Fibroblast of lung (primary cell): Measurements from ENCODE around the gene FANCE. TPM values are rescaled to one million over a fixed set of nuclear protein-coding genes. Genes with fewer than 3 reads are reported as not detected.

Experiments used
- DNase-seq, 2 donors: peaks; one replicate each; pipeline versions ENCODE4 v3.0.0 to v3.0.0-alpha.2; 2010; ENCODE audit warnings: low read depth in 2 of 2
- H2AFZ ChIP-seq: 2 replicates; pipeline ENCODE4 v1.5.1; 2012; ENCODE audit warnings: low read length, control low read depth, inconsistent platforms
- H3K27ac ChIP-seq: 2 replicates; pipeline ENCODE4 v1.5.1; 2011; ENCODE audit warnings: low read length, control low read depth; ENCODE audit not compliant: insufficient read depth
- H3K27me3 ChIP-seq: 2 replicates; pipeline ENCODE4 v1.5.1; 2011; ENCODE audit warnings: mild to moderate bottlenecking, low read length; ENCODE audit not compliant: control insufficient read depth, insufficient read depth
- H3K36me3 ChIP-seq: 2 replicates; pipeline ENCODE4 v1.5.1; 2011; ENCODE audit warnings: low read length; ENCODE audit not compliant: control insufficient read depth, insufficient read depth
- H3K4me1 ChIP-seq: 2 replicates; pipeline ENCODE4 v1.5.1; 2011; ENCODE audit warnings: low read length; ENCODE audit not compliant: control insufficient read depth, insufficient read depth; ENCODE audit errors: extremely low read depth
- H3K4me2 ChIP-seq: 2 replicates; pipeline ENCODE4 v1.5.1; 2011; ENCODE audit warnings: low read length, control low read depth; ENCODE audit not compliant: insufficient read depth; ENCODE audit errors: extremely low read depth
- H3K4me3 ChIP-seq, 4 experiments: fragments of 200-600 bp in 1 of 4; sonication (generic) in 1 of 4; replicated peaks in 1 of 4; 2 replicates each; pipeline ENCODE4 v1.5.1; 2011 to 2016; ENCODE audit warnings: low read length in 4 of 4, low read depth in 3 of 4, mild to moderate bottlenecking in 3 of 4, control low read depth in 2 of 4, inconsistent platforms in 1 of 4, mixed read lengths in 1 of 4; ENCODE audit not compliant: insufficient read depth in 1 of 4; ENCODE audit errors: control extremely low read depth in 1 of 4
- H3K79me2 ChIP-seq: 2 replicates; pipeline ENCODE4 v1.5.1; 2012; ENCODE audit warnings: mild to moderate bottlenecking, low read length, inconsistent platforms; ENCODE audit not compliant: control insufficient read depth, insufficient read depth
- H3K9ac ChIP-seq: 2 replicates; pipeline ENCODE4 v1.5.1; 2011; ENCODE audit warnings: mild to moderate bottlenecking, low read length, control low read depth; ENCODE audit not compliant: insufficient read depth
- H3K9me3 ChIP-seq: 2 replicates; pipeline ENCODE4 v1.5.1; 2012; ENCODE audit warnings: low read depth, low read length; ENCODE audit not compliant: control insufficient read depth, insufficient read depth
- H4K20me1 ChIP-seq: 2 replicates; pipeline ENCODE4 v1.5.1; 2011; ENCODE audit warnings: low read length; ENCODE audit not compliant: control insufficient read depth, insufficient read depth; ENCODE audit errors: extremely low read depth
- EZH2 ChIP-seq: IDR thresholded peaks from 2 replicates; pipeline ENCODE4 v1.5.1; 2012; ENCODE audit warnings: low read length, control low read depth, mild to moderate bottlenecking; ENCODE audit errors: missing control alignments
- polyA plus RNA-seq, 2 donors: library from polyadenylated mRNA; depleted of rRNA in 1 of 2; stranded (reverse) in 1 of 2; unstranded in 1 of 2; fragments of >200 nt; gene quantifications; 2 replicates each; pipeline ENCODE4 v1.2.1, GENCODE V29; 2011 to 2012; ENCODE audit warnings: missing spikeins in 1 of 2
- total RNA-seq: library from RNA; depleted of rRNA; stranded (reverse); fragments of >200 nt; gene quantifications from 2 replicates; pipeline ENCODE4 v1.2.1, GENCODE V29; 2014
- TF ChIP-seq, protein P1 (sequence below), 2 donors: IDR thresholded peaks in 1 of 2; conservative IDR thresholded peaks in 1 of 2; 1 replicate in 1 of 2; 2 replicates in 1 of 2; pipeline ENCODE4 v1.5.1; 2011 to 2012; ENCODE audit warnings: low read length in 2 of 2, control low read depth in 1 of 2, inconsistent platforms in 1 of 2, low read depth in 1 of 2, mild to moderate bottlenecking in 1 of 2

The FANCE gene
- total and polyA plus RNA-seq, 2 donors (not counting 1 experiment from before 2014, with no cell fraction given), result 3.2 to 10.7 TPM

DNA sequence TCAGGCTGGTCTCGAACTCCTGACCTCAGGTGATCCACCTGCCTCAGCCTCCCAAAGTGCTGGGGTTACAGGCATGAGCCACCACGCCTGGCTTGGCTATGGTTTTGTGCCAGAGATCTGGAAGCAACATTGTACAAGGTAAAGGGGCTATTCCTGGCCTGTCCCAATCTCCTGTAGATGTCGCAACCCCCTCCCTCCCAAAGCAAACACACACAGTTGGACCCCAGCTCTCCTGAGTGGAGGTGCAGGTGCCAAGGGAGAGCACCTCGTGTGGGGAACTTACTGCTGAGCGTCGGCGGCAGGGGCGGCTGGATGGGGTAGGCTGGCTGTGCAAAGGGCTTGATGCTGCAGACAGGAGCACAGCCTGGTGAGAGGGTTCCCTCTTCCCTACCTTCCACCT is 24.9 kb downstream of the FANCE start:
- Histone ChIP-seq H3K4me3 (no peak overlapping the region), H3K79me2 (no peaks in the 10 kb centered on the region), H3K9me3 (no peaks in the 10 kb centered on the region), H2AFZ (no peak overlapping the region), H3K36me3 (peaks cover 28% of the 10 kb centered on the region), H3K27me3 (no peaks in the 10 kb centered on the region), H3K4me2 (no peak overlapping the region), H3K4me1 (peaks cover 3% of the 10 kb centered on the region), H3K9ac (no peak overlapping the region), H3K27ac (no peak overlapping the region), H4K20me1 (no peaks in the 10 kb centered on the region)
- TF ChIP-seq, protein P1, sequence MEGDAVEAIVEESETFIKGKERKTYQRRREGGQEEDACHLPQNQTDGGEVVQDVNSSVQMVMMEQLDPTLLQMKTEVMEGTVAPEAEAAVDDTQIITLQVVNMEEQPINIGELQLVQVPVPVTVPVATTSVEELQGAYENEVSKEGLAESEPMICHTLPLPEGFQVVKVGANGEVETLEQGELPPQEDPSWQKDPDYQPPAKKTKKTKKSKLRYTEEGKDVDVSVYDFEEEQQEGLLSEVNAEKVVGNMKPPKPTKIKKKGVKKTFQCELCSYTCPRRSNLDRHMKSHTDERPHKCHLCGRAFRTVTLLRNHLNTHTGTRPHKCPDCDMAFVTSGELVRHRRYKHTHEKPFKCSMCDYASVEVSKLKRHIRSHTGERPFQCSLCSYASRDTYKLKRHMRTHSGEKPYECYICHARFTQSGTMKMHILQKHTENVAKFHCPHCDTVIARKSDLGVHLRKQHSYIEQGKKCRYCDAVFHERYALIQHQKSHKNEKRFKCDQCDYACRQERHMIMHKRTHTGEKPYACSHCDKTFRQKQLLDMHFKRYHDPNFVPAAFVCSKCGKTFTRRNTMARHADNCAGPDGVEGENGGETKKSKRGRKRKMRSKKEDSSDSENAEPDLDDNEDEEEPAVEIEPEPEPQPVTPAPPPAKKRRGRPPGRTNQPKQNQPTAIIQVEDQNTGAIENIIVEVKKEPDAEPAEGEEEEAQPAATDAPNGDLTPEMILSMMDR (conservative IDR thresholded peaks at IDR 0.05 in 1 of 2, IDR thresholded peaks at IDR 0.05 in 1 of 2; ENCODE audit: low read depth in 1 of 2, low read length in 2 of 2), result no peak
- TF ChIP-seq EZH2, result no peak
- no peak for DNase-seq

DNA sequence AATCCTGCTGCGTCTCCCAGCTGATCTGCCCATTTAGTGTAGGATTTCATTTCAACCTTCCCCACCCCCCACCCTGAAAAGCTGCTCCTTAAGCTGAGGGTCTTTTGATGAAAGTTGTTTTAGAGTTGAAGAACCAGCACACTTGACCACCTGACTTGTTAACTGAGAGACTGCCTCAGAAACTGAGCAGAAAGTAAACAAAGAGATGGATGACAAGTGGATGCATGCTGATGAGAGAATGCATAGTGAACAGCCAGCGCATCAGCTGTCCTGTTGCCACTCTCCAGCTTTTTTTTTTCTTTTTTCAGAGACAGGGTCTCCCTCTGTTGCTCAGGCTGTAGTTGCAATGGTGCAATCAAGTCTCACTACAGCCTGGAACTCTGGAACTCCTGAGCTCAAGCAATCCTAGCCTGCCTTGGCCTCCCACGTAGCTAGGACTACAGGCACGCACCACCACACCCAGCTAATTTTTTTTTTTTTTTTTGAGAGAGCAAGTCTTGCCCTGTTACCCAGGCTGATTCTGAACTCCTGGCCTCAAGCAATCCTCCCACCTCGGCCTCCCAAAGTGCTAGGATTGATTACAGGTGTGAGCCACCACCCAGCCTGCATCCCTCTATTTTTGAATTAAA is 25.5 kb downstream of the FANCE start:
- H3K27ac ChIP-seq, result no peak overlapping the region
- H3K4me3 ChIP-seq, result no peak overlapping the region
- no peak for TF ChIP-seq EZH2
- TF ChIP-seq, protein P1 (conservative IDR thresholded peaks at IDR 0.05 in 1 of 2, IDR thresholded peaks at IDR 0.05 in 1 of 2; ENCODE audit: low read depth in 1 of 2, low read length in 2 of 2), result no peak
- H2AFZ ChIP-seq, result no peak overlapping the region
- no peak for DNase-seq
- no peaks in the 10 kb centered on the region for H3K27me3 ChIP-seq
- peaks cover 25% of the 10 kb centered on the region for H3K36me3 ChIP-seq
- H3K4me1 ChIP-seq, result no peaks in the 10 kb centered on the region
- no peaks in the 10 kb centered on the region for H3K9me3 ChIP-seq
- no peak overlapping the region for H3K9ac ChIP-seq
- no peak overlapping the region for H3K4me2 ChIP-seq
- H3K79me2 ChIP-seq, result no peaks in the 10 kb centered on the region
- no peaks in the 10 kb centered on the region for H4K20me1 ChIP-seq

DNA sequence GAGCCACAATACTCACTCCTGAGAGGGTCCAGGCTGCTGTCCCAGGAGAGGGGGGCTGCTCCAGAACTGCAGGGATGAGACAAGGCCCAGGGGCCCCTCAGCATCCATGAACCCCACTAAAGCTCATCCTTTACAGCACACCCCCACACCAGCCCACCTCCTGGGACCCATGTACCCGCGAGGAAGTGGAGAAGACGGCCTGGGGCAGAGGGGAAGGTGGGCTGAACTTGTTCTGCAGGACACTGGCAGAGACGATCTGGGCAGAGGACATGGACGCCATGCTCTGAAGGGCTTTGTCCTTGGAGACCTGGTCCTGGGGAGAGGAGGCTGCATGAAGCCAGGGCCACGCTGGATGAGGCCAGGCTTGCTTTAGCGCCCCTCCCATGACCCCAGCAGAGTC is 26.1 kb downstream of the FANCE start:
- Histone ChIP-seq H2AFZ (no peak overlapping the region), H3K4me1 (no peaks in the 10 kb centered on the region), H3K36me3 (peaks cover 28% of the 10 kb centered on the region), H3K4me2 (no peak overlapping the region), H3K27ac (no peak overlapping the region), H4K20me1 (no peaks in the 10 kb centered on the region), H3K9ac (no peak overlapping the region), H3K79me2 (no peaks in the 10 kb centered on the region), H3K4me3 (no peak overlapping the region), H3K9me3 (no peaks in the 10 kb centered on the region), H3K27me3 (no peaks in the 10 kb centered on the region)
- TF ChIP-seq, protein P1 (conservative IDR thresholded peaks at IDR 0.05 in 1 of 2, IDR thresholded peaks at IDR 0.05 in 1 of 2; ENCODE audit: low read depth in 1 of 2, low read length in 2 of 2), result no peak
- no peak for TF ChIP-seq EZH2
- DNase-seq, result no peak
